HG02973 (cell line): Measurements from ENCODE around the gene TARS2.

Experiments
- ATAC-seq: cut with Tn5 transposase; IDR thresholded peaks from one replicate; pipeline ENCODE4 v1.9.1; 2021; ENCODE audit warnings: moderate library complexity; ENCODE audit not compliant: unreplicated experiment

The TARS2 gene

GRCh38 chr1:150555198-150555970 is 68.2 kb downstream of the TARS2 start:
- ATAC-seq = no peak

- no peak for ATAC-seq
Measured at GRCh38 chr1:150555971-150556865, 69.0 kb downstream of the TARS2 start.

- no peak for ATAC-seq
Measured at GRCh38 chr1:150557065-150557600, 69.9 kb downstream of the TARS2 start.
